ENCODE measurements around the gene FBXL13. TPM values are rescaled to one million over a fixed set of nuclear protein-coding genes. Genes with fewer than 3 reads are reported as not detected.

Gene FBXL13
- total RNA-seq, 1 donor from 2014 or later: 2.1 TPM

GRCh38 chr7:102993718-102994029, 80.9 kb downstream of the FBXL13 start:
- no peak overlapping the region for H3K4me3 Mint-ChIP-seq
- H3K27ac Mint-ChIP-seq (ENCODE audit: unreplicated experiment): no peak overlapping the region
- no peak for DNase-seq (ENCODE audit: low read depth, low spot score)
- no peaks in the 10 kb centered on the region for H3K27me3 Mint-ChIP-seq (ENCODE audit: low read depth)
- no peaks in the 10 kb centered on the region for H3K9me3 Mint-ChIP-seq
- no peaks in the 10 kb centered on the region for H3K36me3 Mint-ChIP-seq (ENCODE audit: low read depth)
- no peaks in the 10 kb centered on the region for H3K4me1 Mint-ChIP-seq
- no peak for TF ChIP-seq CTCF (conservative IDR thresholded peaks at IDR 0.05)

- no peak for TF ChIP-seq CTCF (conservative IDR thresholded peaks at IDR 0.05)
- Mint-ChIP-seq H3K9me3 (no peaks in the 10 kb centered on the region), H3K27me3 (ENCODE audit: low read depth) (no peaks in the 10 kb centered on the region), H3K27ac (ENCODE audit: unreplicated experiment) (no peak overlapping the region), H3K36me3 (ENCODE audit: low read depth) (no peaks in the 10 kb centered on the region), H3K4me3 (no peak overlapping the region), H3K4me1 (no peaks in the 10 kb centered on the region)
- no peak for DNase-seq (ENCODE audit: low read depth, low spot score)
These were observed 81.5 kb downstream of the FBXL13 start for GRCh38 chr7:102992938-102993717.

- H3K4me1 Mint-ChIP-seq: no peaks in the 10 kb centered on the region
- H3K36me3 Mint-ChIP-seq (ENCODE audit: low read depth): no peaks in the 10 kb centered on the region
- no peak overlapping the region for H3K27ac Mint-ChIP-seq (ENCODE audit: unreplicated experiment)
- H3K9me3 Mint-ChIP-seq: no peaks in the 10 kb centered on the region
- H3K4me3 Mint-ChIP-seq: no peak overlapping the region
- no peaks in the 10 kb centered on the region for H3K27me3 Mint-ChIP-seq (ENCODE audit: low read depth)
- no peak for TF ChIP-seq CTCF (conservative IDR thresholded peaks at IDR 0.05)
- no peak for DNase-seq (ENCODE audit: low read depth, low spot score)
These were observed 82.1 kb downstream of the FBXL13 start for GRCh38 chr7:102992509-102992937.

- Mint-ChIP-seq H3K4me3 (no peak overlapping the region), H3K9me3 (no peaks in the 10 kb centered on the region), H3K27ac (ENCODE audit: unreplicated experiment) (no peak overlapping the region), H3K36me3 (ENCODE audit: low read depth) (no peaks in the 10 kb centered on the region), H3K27me3 (ENCODE audit: low read depth) (no peaks in the 10 kb centered on the region), H3K4me1 (no peaks in the 10 kb centered on the region)
- no peak for DNase-seq (ENCODE audit: low read depth, low spot score)
- no peak for TF ChIP-seq CTCF (conservative IDR thresholded peaks at IDR 0.05)
These were observed 82.9 kb downstream of the FBXL13 start for GRCh38 chr7:102991540-102992214.

GRCh38 chr7:102991077-102991539, 83.5 kb downstream of the FBXL13 start:
- H3K27me3 Mint-ChIP-seq (ENCODE audit: low read depth): no peaks in the 10 kb centered on the region
- TF ChIP-seq CTCF (conservative IDR thresholded peaks at IDR 0.05): no peak
- no peak for DNase-seq (ENCODE audit: low read depth, low spot score)
- no peak overlapping the region for H3K27ac Mint-ChIP-seq (ENCODE audit: unreplicated experiment)
- no peak overlapping the region for H3K4me3 Mint-ChIP-seq
- no peaks in the 10 kb centered on the region for H3K9me3 Mint-ChIP-seq
- no peaks in the 10 kb centered on the region for H3K4me1 Mint-ChIP-seq
- no peaks in the 10 kb centered on the region for H3K36me3 Mint-ChIP-seq (ENCODE audit: low read depth)
